HK-2 (cell line): ENCODE measurements around the gene ROBO1.

Experiments used
- DNase-seq: peaks from one replicate; pipeline ENCODE4 v3.0.0-alpha.2; 2018; ENCODE audit not compliant: unreplicated experiment

Gene ROBO1

DNA sequence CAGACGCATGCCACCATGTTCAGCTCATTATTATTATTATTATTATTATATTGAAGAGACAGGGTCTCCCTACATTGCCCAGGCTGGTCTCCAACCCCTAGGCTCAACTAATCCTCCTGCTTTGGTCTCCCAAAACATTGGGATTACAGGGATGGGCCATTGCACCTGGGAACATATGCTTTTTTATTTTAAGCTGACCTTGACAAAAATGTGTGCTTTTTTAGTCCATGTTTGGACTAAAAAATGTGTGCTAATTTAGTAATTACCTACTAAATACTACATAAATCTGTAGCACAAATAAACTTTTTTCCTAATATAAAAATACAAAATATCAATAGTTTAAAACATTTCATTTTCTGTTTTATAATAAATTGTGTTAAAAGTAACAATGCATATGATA lies 693.2 kb downstream of the ROBO1 start:
- DNase-seq = no peak

DNA sequence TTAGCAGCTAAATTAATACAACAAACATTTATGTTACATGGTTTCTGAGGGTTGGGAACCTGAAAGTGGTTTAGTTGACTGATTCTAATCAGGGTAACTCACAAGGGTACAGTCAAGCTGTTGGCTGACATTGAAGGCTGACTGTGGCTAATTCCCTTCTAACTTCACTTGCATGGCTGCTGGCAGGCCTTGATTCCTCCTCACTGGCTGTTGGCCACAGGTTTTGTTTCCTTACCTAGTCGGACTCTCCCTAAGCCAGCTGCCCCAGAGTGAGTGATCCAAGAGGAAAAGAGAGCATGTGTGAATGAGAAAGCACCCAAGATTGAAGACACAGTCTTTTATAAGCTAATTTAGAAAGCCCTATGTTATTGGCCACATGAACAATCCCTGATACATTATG lies 700.1 kb downstream of the ROBO1 start:
- DNase-seq = no peak

DNA sequence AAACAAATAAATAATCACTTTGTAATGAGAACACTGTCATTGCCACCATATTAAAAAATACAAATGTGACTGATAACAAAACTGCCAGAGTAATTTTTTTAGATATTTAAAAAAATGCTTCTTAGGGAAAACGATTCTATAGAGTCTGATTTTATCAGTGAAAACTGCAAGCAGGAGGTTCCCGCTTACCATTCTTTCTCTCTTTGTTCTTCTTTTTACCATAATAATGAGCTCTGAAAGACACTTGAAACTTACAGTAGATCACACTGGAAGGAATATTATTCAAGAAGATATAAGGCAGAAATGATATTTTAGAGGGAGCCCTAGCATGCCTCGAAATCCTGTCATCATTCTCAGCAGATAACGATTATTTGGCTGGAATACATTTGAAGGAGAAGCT lies 701.3 kb downstream of the ROBO1 start:
- DNase-seq = no peak

DNA sequence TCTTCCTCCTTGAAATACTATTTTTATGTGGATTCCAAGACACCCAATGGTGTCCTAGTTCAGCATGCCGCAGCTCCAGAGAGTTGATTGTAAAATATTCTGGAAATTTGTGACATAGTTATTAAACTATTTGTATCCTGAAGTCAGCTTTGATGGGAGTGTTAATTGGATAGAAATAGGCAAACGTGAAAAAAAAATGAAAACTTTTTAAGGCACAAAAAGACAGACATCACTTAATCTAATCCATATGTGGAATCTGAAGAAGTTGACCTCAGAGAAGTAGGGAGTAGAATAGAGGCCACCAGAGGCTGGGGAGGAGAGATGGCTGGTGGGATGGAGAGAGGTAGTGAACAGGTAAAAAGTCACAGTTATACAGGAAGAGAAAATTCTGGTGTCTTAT lies 704.2 kb downstream of the ROBO1 start:
- DNase-seq = no peak

DNA sequence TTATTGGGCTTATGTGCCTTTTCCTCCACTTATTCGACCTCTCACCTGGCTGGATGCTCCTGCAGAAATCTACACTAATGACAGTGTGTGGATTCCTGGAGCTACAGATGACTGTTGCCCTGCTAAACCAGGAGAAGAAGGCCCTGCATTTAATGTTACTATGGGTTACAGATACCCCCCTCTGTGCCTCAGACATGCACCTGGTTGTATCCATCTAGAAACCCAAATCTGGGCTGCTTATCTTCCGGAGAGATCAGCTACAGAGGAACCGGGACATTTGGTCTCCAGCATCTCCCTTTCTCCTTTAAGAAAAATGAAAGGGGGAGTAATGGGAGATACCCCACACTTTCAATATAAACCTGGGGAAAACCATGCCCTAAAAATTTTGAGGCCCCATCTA lies 710.0 kb downstream of the ROBO1 start:
- DNase-seq = no peak

DNA sequence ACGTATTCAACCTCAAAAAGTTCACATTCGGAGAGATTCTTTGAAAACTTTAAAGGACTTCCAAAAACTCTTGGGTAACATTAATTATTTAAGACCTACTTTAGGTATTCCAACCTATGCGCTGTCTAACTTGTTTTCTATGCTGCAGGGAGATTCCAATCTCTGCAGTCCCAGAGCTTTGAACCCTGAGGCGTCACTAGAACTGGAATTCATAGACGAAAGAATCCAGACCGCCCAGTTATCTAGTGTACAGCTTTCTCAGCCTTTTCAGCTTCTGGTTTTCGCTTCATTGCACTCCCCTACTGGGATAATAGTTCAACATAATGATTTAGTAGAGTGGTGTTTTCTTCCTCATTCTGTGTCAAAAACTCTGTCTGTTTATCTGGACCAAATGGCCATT lies 711.3 kb downstream of the ROBO1 start:
- no peak for DNase-seq

DNA sequence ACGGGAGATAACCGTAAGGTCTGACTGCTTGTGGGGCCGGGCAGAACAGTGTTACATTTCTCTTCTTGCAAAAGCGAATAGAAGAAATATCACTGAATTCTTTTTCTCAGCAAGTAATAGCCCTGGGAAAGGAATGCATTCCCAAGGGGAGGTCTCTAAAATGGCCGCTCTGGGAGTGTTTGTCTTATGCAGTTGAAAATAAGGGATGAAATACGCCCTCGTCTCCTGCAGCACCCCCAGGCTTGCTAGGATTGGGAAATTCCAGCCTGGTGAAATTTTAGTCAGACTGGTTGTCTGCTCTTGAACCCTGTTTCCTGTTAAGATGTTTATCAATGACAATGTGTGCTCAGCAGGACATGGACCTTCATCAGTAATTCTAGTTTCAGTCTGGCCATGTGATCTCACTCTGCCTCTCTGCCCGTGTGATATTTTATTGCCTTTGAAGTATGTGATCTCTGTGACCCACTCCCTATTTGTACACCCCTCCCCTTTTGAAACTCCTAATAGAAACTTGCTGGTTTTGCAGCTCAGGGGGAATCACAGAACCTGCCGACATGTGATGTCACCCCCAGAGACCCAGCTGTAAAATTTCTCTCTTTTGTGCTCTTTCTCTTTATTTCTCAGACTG lies 715.6 kb downstream of the ROBO1 start:
- peak; percentile 13 for DNase-seq

DNA sequence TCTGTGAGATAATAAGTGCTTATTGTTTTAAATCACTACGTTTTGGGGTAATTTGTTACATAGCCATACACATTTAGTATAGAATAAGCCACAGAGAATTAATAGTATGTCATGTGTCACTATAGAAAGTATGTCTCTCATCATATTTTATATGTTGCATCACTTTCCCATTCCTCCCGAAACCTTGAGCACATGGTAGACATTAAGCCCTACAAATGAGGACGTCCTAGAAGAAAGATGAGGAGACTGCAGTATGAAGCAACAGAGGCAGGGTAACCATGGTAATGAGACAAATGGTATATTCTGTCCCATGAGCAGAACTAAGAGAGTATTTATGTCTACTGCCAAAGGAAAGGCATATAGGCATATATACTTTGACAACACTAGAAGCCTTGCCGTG lies 720.2 kb downstream of the ROBO1 start:
- no peak for DNase-seq

DNA sequence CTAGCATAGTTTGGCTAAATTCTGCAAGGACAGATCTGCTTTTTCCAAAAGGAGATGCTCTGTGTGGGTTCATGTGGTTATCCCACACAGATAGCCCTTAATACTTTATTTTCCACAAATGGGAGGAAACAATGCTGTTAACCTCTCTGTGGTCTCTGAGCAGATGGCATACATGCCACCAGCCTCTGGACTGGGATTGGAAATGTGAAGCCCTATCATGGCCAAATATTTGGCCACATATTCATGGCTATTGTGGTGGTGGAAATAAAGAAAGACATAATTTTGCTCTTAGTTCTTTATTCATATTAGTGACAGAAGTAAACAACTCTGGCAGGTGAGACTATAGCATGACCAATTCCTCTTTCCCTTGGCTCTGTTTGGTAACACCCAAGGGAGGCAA lies 726.2 kb downstream of the ROBO1 start:
- no peak for DNase-seq

DNA sequence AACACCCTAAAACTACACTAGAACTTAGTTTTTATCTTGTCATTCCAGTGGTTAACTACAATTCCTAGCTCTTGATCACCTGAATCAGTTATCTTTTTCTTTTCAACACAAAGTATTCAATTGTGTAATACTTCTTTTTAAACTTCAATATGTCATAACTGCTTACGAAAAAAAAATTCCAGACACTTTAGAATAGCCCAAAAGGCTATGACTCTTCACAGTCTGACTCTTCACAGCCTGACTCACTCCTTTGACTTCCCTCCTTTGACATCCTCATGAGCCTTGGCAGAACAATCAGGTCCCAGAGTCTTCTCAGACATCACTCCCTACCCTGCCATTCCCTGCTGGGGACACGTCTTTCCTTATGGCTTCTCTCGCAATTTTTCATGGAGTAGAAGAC lies 727.1 kb downstream of the ROBO1 start:
- no peak for DNase-seq

DNA sequence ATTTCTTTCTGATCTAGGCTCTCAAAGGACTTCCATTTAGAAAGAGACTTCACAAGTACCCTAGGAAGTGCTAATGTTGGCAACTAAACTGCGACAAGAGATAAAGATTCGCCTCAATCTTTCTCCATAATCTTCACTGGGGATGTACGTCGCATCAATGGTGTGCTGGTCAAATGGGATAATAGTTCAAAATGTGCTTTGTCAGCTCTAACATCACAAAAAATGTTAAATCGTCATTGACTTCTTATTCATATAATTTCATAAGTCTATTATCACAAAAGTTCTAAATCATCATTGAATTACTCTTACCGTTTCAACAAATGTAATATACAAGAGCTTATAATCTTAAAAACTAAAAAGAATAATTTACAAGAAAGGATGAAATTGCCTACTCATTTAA lies 727.7 kb downstream of the ROBO1 start:
- DNase-seq = no peak

DNA sequence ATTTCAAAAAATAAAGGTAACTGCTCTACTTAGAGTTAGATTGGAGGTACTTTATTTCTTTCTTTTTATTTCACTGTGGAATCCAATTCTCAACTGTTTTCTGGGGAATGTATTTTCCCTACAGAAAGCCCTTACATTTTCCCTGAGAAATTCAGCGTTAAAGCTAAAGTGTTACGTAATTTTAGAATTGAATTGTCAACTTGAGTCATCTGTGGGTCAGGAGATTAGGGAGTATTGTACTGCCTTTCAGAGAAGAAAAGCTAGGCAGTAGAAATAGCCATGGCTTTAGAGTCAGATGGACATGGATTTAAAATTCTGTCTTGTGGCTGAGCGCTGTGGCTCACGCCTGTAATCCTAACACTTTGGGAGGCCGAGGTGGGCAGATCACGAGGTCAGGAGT lies 728.6 kb downstream of the ROBO1 start:
- DNase-seq = no peak

DNA sequence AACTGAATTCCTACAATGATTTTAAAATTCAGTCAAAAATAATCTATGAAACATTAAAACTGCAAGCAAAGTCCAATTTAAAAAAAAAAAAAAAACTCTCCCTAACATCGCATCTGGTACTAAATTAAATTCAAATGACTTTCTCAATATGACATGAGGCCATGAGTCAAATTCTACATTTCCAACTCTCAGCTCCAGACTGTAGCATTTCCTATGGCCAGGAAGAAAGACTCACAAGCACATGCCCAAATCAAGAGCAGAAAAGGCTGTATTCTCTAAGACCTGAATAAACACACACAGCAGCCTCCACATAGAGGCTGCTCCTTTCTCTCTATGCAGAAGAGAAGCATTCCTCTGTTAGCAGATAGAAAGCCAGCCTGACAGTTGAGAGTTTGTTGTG lies 729.2 kb downstream of the ROBO1 start:
- DNase-seq = no peak

DNA sequence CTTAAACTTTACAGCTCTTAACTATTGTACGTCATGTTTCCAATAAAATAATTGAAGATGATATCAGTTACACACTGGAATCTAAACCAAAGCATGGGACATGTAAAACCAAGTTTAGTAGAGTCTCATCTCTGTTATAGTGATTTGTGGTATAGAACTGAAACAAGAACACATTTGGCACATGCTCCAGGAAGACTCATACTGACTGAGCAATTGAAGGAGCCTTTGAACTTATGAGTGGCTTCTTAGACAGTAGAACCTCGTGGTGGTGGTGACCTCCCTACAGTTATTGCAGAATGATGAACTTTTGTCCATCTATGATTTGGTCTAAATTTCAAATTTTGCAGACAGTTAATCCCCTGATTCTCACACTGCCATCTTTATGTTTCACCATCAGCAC lies 729.7 kb downstream of the ROBO1 start:
- DNase-seq = no peak

DNA sequence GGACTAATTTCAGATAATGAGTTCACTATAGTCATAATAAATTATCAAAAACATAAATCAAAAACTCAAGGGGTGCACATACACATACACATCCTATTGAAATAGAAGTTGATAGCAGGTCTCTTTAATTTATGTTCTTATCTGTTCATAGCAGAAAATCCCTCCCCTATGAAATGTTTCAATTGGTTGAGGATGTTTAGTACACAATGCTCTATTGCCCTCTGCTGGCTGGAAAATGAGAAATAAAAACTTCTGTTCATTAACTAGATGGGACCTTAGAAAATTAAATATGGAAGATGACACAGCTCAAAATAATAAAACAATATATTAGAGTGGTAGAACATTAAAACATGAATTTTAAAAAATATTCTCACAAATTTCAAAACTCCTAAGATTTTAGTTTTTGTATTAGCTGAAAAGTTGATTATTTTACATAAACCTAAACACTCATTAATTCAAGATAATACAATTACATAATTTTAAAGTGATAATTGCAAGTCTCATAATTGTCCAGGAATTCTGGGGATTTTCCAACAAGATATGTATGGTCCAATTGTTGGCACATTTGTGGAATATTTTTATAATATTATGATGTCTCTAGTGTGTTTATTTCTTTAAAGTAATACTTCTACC lies 735.0 kb downstream of the ROBO1 start:
- DNase-seq = no peak

DNA sequence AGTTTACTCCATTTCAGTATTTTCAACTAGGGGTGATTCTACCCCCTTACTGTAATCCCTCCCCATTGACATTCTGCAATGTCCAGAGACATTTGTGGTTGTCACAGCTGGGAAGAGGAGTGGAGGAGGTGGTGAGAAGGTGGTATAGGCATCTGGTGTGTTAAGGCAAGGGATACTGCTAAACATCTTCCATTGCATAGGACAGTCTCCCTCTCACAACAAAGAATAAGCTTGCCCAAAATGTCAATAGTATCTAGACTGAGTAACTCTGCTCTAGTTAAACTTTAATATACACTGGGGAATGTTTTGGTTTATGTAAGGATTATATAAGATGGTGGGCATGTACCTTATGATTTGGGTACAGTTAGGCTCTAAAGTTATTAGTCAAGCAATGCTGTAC lies 737.6 kb downstream of the ROBO1 start:
- no peak for DNase-seq

DNA sequence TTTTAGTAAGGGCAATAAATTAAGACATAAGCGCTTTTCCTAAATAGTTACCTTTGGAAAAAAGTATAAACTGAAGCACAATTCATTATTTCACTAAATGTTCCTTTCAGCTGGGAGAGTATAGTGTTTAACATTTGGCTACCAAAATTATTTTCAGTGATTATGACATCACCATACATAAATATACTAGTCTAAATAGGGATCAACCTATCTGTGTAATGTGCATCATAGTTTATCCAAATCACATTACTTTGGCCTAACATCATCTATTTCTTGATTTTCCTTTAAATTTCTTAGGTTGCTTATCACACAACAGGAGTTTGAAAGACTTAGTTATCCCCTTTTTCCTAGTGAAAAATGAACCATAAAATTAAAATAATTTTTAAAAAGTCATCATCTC lies 738.9 kb downstream of the ROBO1 start:
- DNase-seq = no peak

DNA sequence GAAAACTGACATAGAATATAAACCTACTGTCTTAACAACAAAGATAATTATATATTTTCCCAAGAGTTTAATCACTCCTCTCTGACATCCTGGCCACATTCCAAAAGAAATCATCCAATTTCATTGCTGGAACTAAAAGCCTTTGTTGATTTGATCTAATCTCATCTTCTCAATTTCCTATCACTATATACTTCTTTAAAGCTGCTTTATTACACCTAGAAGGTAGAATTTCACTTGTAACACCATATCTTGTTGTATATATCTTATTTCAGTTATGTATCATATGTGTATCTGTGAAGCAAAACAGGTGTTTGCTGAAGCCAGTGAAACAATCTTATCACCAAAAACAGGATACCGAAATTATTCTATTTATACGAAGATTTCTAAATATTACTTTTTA lies 740.2 kb downstream of the ROBO1 start:
- DNase-seq = no peak

DNA sequence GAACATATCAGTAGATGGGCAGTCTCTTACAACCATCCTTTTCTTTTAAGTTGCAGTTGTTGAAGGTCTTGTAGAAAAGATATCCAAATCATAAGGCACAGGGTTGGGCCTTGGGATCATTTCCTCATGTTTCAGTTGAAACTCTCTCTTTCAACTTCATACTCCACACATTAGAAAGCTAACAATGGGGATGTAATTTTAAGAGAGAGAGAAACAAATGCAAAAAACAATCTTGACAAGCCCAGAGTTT lies 747.9 kb downstream of the ROBO1 start:
- no peak for DNase-seq

DNA sequence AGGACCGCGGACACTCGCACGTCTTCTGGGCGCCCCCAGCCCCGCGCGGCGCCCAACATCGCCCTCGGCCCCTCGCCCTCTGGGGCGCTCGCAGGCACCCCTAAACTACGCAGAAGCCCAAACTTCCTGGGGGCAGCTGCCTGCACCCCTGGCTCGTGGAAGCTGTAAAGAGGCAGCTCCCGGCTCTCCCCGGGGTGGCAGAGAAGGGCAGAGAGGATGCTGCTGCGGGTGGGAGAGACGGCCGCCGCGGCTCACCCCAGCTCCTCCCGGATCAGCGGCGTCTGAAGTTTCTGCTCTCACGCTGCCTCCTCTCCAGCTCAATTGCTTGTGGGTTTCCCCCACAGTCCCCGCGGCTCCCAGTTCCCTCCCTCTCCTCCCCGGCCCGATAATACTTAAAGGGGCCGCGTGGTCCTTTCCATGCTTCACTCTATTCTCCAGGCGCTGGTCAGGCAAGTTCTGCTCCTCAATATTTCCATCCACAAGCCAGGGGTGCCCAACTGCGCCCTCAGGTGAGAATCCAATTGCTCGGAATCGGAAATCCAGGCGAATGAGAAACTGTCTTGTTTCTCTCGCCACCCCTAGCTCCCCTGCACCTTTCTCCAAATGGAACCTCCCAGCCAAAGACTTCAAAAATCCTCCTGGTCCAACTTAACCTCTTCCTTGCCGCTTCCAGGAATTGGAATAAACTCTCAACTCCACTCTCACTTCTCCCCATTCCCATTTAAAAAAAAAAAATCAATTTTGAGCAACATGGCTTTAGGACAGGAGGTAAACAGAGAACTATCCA lies 748.5 kb downstream of the ROBO1 start:
- peak; percentile 76 for DNase-seq

DNA sequence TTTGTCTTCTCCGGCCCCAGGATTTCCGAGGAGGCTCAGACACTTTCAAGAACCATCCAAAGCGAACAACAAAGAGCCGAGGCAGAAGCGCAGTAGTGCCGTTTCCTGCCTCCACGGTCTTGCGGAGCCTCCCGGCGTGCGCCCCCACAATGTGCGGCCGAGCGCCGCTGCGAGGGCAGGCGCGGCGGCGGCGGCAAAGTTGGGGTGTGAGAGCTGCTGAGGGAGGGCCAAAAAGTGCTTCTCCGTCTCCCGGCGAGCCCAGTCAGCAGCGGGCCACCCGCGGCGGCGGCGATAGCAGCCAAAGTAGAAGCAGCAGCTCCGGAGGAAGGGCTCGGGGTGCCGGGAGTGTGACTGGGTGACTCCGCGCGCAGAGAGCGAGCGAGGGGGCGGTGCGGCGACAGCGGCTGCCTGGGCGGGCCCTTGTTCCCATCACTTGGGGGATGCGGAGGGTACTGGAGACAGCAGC lies 749.1 kb downstream of the ROBO1 start:
- peak; percentile 63 for DNase-seq

DNA sequence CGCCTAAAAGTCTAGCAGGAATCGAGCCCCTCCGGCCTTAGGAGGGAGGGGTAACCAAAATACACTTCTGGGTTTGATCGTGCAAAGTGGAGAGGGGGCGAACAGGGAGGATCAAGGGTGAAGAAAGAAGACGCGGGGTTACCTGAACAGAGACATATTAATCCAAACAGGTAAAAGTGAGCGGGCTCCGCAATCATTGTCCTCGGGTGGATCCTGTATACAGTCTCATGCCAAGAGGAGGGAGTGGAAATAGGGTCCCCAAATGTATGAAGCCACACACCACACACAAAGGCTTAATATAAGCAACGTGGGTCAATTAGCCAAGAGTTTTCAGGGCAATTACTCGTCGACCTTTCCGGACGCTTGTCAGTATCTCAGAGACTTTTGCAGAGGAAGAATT lies 749.5 kb downstream of the ROBO1 start:
- DNase-seq = peak; percentile 28

DNA sequence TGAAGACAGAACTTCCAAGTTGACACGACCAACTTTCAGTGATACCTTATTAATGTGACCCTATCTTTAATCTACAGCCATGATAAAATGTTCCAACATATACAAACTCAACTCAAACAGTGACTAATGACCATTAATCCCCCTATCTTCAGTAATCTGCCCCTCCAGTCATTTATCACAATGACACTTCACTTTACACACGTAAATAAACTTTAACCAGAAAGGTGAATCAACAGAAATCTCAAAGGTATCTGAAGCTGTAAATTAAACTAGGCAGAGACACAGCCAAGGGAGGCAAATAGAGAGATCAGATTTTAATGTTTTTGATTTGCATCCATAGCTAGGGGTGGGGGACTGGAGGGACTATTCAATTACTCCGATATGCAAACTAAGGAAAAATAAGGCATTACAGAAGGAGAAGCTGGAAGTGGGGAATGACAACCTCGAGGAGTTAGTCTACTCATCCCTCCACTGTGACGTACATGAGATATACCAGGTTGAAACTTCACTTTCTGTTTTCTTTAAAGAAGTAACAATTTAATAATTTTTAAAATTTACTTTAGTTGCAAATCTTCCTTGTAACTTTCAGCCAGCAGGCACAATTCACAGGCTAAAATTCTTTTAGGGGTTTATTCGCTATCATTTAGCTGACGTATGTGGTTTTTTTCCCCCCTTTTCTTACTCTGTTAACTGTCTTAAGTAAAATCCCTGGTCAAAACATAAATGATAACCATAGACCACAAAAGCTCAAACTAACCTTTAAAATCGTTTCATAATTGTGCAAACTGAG lies 751.0 kb downstream of the ROBO1 start:
- DNase-seq = no peak
